ENCODE results near the gene TAS2R60. TPM values are rescaled to one million over a fixed set of nuclear protein-coding genes. Genes with fewer than 3 reads are reported as not detected.

TAS2R60 gene
- total and polyA plus RNA-seq, 2 of the 8 experiments (the other 6 are each of a cell fraction or from before 2014, with no cell fraction given), result 0.15 to 0.32 TPM

DNA sequence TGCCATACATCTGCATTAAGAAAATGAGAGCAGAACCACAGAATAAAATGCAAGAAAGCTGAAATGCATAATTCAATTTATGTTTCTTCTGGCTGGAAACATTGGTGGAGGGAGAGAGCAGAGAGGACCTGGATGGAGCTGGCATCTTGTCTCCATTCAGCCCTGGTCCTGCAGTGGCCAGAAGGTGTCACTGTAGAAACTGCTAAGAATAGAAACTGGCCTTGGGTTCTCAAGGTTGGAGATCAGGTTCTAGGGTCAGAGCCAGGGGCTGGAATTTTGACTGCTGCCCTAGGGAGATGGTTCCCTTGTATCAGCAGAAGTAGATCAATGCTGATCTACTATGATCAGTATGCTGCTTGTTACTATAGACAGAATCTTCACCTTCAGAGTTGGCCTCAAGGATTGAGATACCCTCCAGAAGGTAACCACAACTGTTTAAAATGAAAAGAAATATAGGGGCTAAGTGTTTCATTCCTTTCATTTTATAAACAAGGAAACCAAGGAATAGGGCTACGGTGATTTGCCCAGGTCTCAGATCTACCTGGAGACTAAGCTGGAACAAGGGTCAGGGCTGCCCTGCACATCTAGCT, 47.6 kb downstream of the TAS2R60 start (continued):
- TF ChIP-seq SIN3A (conservative IDR thresholded peaks at IDR 0.05 in 1 of 2, IDR thresholded peaks at IDR 0.05 in 1 of 2; ENCODE audit: low read depth in 1 of 2, low read length in 2 of 2) (no peak), TCF12 (IDR thresholded peaks at IDR 0.05; ENCODE audit: low read depth, low read length) (no peak)
- TF ChIP-seq, protein P1, sequence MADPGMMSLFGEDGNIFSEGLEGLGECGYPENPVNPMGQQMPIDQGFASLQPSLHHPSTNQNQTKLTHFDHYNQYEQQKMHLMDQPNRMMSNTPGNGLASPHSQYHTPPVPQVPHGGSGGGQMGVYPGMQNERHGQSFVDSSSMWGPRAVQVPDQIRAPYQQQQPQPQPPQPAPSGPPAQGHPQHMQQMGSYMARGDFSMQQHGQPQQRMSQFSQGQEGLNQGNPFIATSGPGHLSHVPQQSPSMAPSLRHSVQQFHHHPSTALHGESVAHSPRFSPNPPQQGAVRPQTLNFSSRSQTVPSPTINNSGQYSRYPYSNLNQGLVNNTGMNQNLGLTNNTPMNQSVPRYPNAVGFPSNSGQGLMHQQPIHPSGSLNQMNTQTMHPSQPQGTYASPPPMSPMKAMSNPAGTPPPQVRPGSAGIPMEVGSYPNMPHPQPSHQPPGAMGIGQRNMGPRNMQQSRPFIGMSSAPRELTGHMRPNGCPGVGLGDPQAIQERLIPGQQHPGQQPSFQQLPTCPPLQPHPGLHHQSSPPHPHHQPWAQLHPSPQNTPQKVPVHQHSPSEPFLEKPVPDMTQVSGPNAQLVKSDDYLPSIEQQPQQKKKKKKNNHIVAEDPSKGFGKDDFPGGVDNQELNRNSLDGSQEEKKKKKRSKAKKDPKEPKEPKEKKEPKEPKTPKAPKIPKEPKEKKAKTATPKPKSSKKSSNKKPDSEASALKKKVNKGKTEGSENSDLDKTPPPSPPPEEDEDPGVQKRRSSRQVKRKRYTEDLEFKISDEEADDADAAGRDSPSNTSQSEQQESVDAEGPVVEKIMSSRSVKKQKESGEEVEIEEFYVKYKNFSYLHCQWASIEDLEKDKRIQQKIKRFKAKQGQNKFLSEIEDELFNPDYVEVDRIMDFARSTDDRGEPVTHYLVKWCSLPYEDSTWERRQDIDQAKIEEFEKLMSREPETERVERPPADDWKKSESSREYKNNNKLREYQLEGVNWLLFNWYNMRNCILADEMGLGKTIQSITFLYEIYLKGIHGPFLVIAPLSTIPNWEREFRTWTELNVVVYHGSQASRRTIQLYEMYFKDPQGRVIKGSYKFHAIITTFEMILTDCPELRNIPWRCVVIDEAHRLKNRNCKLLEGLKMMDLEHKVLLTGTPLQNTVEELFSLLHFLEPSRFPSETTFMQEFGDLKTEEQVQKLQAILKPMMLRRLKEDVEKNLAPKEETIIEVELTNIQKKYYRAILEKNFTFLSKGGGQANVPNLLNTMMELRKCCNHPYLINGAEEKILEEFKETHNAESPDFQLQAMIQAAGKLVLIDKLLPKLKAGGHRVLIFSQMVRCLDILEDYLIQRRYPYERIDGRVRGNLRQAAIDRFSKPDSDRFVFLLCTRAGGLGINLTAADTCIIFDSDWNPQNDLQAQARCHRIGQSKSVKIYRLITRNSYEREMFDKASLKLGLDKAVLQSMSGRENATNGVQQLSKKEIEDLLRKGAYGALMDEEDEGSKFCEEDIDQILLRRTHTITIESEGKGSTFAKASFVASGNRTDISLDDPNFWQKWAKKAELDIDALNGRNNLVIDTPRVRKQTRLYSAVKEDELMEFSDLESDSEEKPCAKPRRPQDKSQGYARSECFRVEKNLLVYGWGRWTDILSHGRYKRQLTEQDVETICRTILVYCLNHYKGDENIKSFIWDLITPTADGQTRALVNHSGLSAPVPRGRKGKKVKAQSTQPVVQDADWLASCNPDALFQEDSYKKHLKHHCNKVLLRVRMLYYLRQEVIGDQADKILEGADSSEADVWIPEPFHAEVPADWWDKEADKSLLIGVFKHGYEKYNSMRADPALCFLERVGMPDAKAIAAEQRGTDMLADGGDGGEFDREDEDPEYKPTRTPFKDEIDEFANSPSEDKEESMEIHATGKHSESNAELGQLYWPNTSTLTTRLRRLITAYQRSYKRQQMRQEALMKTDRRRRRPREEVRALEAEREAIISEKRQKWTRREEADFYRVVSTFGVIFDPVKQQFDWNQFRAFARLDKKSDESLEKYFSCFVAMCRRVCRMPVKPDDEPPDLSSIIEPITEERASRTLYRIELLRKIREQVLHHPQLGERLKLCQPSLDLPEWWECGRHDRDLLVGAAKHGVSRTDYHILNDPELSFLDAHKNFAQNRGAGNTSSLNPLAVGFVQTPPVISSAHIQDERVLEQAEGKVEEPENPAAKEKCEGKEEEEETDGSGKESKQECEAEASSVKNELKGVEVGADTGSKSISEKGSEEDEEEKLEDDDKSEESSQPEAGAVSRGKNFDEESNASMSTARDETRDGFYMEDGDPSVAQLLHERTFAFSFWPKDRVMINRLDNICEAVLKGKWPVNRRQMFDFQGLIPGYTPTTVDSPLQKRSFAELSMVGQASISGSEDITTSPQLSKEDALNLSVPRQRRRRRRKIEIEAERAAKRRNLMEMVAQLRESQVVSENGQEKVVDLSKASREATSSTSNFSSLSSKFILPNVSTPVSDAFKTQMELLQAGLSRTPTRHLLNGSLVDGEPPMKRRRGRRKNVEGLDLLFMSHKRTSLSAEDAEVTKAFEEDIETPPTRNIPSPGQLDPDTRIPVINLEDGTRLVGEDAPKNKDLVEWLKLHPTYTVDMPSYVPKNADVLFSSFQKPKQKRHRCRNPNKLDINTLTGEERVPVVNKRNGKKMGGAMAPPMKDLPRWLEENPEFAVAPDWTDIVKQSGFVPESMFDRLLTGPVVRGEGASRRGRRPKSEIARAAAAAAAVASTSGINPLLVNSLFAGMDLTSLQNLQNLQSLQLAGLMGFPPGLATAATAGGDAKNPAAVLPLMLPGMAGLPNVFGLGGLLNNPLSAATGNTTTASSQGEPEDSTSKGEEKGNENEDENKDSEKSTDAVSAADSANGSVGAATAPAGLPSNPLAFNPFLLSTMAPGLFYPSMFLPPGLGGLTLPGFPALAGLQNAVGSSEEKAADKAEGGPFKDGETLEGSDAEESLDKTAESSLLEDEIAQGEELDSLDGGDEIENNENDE (IDR thresholded peaks at IDR 0.05; ENCODE audit: insufficient replicate concordance, low read length), result no peak
